Activated naive CD4-positive, alpha-beta T cell treated with Interleukin-2 at 50 U/mL for 16 hours (primary cell): ENCODE measurements around the gene CSPG4.
A peak's percentile ranks its signal among the peaks of the same experiment; 100 is the strongest.
"Not testable (repeated sequence)": the region's sequence is repeated elsewhere in the genome, so short reads cannot be mapped to it uniquely, and the experiment has no call there.

Experiments
- DNase-seq: peaks from one replicate; pipeline ENCODE4 v3.0.0-alpha.2; 2020

CSPG4 gene

DNA sequence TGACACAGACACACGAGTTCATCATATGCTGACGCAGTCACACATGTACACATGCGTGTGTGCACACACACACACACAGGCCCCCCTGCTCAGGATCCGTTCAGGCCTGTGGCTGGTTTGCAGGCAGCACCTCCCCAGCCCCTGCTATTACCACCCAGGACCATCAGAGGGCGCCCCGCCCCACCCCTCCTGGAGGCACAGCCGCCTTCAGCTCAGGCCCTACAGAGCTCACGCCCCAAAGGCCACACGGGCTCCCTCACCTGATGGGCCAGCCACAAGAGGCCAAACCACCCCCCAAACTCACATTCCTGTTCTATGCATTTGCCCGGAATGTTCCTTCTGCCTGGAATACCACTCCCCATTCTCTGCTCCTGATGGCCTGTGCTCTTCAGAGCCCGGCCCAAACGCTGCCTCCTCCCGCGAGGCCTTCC, 26.4 kb downstream of the CSPG4 start:
- peak; percentile 82 for DNase-seq

DNA sequence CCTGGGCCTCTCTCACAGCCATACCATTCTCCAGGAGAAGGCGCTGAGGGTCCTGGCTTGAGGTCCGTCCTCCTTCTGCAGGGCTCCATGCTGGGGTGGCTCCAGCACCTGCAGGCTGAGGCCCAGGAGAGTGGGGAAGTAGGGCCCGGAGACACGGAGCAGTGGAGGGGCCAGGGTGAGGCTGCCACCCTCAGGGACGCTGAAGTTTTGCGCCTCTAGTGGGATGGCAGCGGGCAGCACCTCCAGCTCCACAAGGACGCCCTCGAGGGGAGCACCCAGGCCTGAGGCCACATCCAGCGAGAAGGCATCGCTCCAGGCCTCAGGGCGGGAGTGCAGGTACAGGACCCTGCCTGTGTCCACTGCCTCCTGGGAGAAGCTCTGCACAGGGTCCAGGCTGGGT, 27.5 kb downstream of the CSPG4 start:
- no peak for DNase-seq

DNA sequence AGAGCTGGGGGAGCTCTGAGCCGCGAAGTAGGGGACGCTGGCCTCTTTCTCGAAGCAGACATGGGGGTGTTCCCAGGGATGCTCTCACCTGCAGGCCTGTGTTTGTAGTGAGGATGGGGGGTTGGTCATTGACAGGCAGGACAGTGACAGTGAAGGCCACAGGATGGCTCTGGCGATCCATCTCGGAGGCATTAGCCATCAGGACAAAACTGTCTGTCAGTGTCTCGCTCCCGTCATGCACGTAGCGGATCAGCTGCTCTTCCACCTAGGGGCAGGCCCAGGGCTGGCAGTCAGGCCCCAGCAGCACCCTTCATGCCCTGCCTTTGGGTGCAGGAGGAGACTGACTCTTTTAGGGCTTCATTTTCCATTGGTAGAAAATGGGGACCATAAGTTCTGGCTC, 28.0 kb downstream of the CSPG4 start:
- no peak for DNase-seq

DNA sequence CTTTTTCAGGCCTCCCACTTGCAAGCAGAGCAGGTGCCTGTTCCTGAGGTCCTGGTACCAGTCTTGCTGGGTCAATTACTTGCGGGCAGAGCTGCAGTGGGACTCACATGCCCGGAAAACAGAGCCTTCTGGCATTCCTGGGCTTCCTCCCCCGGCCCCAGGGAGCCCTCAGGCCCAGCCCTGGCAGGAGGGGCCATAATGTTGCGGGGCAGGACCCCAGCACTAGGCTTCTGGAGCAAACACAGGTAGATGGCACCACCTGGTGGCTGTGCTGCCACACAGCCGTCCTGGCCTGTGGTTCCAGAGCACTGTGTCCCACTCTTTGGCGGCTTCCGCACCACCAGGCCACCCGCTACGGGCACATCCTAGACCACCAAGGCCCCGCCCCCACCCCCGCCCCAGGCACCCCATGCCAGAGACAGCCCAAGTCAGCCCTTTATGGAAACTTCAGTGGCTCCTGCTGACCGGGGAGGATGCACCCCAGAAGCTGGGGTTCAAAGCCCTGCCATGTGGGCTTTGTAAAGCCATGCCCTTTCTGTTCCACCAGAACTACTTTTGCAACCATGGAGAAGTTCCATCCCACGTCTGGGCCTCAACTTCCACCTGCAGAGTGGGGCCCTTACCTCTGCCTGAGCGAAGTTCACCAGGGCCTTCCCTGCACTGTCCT, 28.9 kb downstream of the CSPG4 start:
- peak; percentile 73 for DNase-seq

DNA sequence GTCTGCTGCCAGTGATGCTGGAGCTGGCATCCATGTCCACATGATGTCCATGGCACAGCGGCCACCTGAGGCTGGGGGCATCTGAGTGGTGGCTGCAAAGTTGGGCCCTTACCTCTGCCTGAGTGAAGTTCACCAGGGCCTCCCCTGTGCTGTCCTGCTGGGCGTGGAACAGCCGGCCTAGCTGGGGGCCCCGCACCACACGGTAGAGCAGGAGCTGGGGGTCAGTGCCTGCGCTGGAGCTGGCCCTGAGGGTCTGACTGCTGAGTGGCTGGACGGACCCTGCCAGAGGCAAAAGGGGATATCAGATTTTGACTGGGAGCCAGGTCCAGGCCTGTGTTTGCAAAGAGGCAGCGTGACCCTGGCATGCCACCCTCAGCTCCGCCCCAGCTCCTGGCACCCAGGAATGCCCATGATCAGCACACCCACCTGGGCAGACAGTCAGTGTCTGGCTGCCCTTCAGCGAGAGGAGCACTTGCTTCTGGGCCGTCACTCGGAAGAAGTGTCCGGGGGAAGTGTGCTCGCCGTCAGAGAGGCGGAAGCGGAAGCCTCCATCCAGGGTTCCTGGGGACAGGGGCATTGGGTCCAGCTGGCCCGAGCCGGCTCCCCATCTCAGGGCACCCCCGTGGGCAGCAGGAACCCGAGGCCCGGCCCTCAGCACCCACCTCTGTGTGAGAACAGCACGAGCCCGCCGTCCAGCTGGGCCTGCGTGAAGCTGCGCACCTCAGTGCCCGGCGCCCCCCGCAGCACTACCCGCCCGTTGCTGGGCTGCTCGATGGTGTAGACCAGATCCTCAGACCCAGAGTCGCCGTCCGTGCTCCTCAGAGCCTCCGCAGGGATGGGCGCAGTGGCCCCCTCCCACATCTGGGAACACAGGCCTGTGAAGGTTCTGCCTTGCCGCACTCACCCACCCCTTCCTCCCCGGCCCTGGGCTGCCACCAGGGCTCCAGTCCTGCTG, 30.2 kb downstream of the CSPG4 start:
- DNase-seq, result no peak

DNA sequence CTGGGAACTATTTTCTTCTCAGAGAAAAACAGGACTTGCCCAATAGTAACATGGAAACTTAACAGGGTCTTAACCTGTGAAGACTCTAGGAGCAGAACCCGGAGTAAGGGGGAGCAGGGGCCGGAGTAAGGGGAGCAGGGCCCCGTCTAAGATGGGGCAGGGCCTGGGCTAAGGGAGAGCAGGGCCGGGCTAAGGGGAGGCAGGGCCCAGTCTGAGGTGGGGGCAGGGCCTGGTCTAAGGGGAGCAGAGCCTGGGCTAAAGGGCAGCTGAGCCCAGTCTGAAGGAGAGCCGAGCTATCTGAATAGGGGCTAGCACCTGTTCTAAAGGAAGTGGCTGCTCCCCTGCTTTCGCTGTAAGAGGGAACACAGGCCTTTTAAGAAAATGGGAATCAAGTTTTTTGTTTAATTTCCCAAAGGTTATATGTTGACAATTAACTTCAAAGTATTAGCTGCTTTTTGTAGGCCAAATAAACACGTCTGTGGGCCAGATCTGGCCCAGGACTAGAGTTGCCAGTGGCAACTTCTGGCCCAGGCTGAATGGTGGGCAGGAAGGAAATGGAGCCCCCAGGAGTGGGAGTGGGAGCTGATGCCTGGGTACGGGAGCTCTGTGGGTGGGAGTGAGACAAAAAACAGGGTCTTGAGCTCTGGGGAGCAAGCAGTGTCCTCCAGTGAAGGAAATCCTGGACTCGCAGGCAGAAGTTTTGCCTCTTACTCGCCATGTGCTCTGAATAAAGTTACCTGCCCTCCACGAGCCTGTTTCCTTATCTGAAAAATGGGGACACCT, 32.5 kb downstream of the CSPG4 start:
- DNase-seq, result no peak

DNA sequence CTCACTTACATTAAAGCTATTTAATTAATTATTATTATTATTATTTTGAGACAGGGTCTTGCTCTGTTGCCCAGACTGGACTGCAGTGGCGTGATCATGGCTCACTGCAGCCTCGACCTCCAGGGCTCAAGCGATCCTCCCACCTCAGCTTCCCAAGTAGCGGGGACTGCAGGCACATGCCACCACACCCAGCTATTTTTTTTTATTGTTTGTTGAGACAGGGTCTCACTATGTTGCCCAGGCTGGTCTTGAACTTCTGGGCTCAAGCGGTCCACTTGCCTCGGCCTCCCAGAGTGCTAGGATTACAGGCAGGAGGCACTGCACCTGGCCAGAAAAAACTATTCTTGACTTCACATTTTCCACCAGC, 34.3 kb downstream of the CSPG4 start:
- DNase-seq, result not testable (repeated sequence)

DNA sequence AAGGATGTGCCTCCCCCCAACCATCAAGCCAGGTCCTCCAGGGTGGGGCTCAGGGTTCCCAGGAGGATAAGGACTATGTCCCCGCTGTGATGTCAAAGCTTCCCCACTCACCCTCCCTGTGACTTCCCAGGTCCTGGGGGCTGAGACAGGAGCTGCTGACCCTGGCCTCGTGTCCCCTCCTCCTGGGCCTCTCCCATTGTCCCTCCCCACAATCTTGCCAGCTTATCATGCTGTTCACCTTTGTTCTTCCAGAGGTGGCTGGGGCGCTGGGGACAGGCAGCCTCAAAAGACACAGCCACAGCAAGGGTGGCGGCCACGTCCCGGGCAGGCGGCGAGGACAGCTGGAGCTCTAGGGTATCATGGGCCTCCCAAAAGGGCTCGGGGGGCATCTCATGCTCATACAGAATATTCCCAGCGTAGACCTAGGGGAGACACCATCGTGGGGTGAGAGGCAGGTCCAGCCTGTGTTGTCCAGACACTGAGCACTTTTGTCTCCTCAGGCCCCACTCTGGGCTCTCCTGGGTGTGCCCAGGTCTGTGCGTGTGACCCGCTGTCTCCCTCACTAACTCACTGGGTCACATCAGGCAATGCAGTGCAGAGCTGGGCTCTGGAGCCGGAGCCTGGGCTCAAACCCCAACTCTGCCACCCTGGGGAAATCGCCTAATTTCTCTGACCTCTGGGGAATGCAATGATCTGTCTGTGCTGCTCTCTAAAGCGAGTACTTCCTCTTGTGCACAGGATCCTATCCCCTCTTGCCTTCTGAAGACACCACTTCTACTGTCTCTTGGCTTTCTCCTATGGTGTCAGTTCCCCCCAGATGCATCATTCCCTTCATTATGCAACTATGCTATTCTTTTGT, 35.0 kb downstream of the CSPG4 start:
- DNase-seq, result no peak

DNA sequence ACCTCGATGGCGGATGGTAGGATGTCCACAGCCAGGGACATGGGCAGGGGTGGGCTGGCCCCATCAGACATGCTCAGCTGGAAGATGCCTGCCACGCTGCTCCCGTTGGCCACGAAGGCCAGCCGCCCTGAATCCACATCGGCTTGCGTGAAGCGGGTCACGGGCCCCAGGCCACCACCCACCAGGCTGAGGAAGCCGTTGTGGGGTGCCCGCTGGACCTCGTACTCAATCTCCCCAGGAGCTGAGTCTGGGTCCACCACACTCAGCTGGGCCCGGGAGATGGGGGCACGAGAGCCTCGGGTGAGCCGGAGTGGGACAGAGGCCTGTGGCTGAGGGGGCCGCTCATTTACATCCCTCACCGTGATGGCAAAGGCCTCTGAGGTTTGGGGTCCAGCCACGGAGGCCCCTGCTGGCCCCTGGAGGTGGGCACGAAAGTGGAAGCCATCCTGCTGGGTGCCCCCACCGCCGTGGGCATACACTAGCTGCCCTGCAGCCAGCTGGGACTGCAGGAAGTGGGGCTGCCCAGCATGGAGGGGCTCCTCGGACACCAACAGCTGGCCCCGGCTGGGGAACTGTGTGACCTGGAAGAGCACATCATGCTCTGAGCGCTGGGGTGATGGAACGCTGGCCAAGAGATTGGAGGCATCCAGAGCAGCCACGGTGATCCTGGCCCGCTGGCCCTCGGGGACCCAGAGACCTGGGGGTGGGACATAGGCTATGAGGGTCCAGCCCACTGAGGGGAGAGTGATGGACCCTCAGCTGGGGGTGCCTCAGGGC, 35.8 kb downstream of the CSPG4 start:
- DNase-seq, result no peak

DNA sequence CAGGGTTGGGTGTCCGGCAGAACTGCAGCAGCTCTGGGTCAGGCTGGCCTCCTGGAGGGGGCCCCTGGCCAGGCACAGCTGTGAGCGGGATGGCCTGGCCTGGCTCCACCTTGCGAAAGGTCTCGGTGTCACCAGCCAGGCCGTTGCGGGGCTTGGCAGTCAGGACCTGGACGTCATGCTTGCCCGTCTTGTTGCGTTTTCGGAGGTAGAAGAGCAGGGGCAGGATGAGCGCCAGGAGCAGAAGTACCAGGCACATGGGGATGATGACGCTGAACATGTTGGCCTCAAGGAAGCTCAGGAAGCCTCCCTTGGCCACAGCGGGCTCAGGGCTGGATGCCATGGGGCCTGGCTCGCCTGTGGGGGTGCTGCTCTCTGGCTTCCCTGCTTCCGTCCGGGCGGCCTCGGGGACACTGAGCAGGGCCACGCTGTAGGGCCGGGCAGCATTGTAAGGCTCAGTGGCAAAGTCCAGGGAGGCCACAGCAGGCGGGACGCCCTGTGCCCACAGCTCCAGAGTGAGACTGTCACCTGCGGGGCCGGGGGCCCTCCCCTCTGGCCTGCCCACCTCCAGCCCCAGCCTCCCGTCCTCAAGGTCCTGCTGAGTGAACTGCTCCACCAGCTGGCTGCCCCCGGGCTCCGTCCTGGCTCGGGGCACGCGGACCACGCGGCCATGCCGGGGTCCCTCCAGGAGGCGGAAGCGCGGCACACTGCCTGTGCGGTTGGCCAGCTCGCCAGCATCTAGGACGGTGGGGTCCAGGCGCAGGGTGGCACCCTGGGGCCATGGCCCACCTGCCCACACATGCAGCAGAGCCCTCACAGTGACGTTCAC, 36.9 kb downstream of the CSPG4 start:
- DNase-seq, result no peak

DNA sequence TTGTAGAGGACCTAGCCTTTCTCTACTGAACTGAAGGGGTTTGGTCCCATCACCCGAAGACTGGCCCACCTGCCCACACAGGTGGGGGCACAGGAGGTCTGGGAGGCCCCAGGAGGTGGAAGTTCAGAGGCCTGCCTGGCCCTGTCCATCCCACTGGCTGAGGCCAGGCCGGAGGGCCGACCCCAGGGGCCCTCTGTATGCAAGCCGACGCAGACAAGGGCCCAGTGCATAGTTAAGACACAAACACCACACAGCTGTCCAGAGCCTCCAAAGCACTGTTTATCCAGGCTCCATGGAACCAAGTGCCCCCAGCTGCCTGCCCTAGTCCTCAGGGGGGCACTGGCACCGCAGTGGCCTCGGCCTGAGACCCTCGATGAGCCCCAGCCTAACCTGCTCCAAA, 38.3 kb downstream of the CSPG4 start:
- DNase-seq, result no peak

DNA sequence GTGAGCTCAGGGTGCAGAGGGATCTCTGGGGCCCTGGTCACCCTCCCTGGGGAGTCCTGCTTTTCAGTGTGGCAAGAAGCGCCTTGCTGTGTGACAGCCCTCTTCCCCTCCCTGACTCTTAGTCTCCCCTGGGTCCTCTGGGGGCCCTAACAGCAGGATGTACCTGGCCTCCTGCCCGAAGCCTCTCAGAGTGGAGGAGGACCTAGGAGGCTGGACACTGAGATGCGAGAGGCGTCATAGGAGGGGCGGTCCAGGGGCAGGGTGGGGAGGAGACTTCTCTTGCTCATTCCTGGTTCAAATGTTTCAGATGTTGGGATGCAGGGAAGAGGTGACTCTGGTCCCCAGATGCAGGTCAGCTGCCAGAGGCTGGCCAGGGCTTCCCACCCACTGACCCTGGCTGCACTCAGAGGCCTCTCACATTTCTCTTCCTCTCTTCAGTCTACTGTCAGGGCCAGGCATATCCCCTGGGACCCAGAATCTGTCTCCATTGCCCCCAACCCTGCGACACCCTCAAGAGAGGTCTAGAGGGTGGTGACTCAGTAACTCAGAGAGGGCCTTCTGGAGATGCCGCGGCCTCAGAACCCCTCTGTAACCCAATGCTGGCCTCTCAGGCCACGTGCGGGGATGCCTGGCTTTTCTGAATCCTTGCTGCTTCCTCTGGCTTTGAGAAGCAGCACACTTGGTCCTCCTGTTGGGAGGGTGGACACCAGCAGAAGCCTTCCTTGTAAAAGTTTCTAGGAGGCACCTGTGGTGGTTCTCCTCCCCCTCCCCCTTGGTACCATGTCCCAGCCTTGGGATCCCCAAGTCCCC, 39.0 kb downstream of the CSPG4 start:
- no peak for DNase-seq

DNA sequence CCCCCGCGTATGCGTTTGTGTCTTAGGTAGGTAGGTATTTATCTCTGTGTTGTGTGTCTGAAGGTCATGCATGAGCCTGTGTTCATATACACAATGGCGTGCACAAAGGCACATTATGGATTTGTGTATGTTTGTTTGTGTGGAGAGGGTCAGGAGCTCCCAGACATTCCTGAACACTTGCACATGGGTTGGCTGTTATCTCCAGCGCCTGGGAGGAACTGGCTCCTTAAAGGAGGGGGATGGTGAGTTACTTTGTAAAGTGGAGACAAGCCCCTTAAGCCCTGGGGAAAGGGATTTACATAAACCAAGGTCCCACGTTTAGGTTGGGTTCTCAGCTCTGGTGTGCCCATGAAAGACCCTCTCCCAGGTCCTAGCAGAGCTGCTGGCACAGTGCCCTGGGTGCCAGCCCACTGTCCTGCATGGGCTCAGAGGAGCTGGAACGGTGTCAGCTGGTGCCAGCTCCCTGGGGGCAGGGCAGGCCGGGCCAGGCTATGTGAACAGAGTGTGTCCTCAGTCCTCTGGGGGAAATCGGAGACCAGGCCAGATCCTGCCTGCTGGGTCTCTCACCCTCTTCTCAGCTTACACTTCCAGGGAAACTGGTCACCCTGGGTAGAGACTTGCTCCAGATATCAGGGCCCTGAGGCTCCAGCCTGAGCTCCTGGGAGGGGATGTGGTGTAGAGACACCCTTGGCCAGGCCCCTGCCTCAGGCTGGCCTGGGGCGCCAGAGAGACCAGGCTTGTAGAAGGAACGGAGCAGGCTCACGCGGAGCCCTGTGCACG, 39.8 kb downstream of the CSPG4 start:
- DNase-seq, result no peak

DNA sequence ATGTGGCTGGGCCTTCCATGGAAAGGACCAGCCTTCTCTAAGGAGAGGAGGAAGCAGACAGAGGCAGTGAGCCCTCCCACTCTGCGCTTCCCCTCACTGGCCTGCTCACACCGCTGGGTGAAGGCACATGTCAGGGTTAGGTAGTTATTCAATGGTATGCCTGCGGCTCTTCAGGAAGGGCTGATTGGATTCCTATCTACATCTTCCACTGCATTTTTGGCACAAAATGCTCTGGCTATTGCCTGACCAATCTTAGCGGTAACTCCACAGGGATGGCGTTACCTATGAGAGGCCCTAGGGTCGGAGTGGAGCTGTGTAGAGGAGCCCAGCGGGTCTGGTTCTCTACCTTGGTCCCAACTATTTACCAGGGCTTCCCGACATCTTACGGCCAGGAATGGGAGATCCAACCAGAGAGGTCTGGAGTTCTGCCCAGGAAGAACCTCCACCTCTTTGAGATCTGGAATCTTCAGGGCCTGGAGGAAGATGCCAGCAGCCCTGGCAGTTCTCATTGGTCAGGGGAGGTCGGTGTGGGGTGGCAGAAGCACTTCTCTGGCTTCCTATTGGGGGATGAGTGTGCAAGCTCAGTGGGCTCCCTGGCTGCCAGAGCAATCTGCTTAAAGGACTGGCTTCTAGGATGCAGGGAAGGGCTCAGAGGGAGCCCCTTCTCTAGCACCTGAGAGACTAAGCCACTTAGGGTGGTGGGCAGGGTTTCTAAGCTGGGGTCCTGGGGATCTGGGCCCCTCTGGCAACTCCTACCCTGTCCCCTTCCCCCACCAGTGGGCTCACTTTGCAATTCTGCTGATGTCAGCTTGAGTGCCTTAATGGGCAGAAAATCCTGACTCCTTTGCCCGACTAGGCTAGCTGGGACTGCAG, 40.7 kb downstream of the CSPG4 start:
- no peak for DNase-seq

DNA sequence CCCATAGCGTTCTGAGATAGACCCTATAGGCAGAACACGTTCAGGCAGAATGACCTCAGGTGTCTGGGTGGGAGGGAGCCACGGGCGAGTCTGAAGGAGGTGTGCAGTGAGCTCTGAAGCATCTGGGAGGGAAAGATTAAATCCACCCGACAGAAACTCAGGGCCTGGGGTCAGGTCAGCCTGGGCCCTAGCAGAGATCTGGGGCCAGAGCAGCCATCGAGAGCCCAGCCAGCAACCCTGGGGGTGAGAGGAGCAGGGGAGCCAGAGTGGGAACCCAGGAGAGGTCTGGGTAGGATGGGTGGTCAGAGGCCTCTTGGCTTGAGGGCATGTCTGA, 42.8 kb downstream of the CSPG4 start:
- no peak for DNase-seq

DNA sequence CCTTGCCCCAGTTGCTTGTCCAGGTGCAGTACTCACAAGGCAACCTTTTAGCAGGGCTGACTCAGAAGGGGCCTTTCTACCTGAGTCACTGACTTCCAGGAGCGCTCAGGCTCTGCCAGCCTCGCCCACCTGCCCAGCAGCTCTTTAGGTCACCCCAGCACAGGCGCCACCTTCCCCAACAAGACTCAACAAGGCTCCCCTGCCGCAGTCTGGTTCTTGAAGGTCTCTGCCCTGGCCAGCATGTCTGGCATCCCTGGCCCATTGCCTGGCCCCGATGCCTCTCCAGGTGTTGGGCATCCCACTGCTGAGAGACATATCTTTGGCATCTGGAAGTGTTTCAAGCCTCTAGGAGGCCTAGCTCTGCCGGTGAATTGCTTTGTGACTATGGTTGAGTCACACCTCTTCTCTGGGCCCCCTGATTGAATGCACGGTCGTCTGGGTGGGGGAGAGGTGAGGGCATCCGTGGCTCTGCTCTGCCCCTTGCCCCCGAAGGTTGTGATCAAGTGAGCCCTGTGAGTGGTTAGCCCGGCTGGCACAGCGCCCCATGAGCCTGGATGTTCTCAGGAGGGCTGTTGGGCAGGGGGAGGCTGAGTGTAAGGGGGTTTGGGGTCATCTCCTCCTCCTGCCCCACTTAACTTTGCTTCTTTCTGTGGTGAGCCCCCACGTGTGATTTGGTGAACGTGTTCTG, 43.3 kb downstream of the CSPG4 start:
- no peak for DNase-seq

DNA sequence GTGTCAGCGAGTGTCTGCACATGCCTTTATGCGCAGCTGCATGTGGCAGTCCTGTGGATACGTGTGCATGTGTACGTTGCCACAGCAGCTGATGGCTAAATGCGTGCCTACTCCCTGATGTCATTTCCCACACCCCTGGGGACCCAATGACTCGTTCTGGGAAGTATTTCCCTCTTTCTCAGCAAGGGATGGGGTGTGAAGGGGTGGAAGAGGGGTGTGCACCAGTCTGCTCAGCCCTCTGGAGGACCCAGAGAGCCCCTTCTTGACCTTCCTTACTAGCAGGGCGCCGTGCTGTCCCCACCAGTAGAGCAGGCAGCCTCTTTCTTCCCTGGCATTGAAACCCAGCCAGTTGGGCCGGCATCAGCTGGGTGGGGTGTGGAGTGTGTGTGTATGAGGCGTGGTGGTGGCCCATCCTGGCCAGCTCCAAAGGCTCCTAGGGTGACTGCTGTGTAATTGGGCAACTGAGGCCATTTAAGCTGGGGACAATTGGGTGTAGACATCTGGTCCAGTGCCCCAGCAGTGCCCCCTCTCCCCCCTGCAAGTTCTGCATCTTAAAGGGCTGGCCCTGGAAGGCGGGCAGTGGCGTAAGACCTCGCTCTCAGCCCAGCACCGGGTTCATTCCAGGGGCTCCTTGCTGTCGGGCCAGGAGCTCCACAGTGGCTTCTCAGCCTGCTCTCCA, 45.7 kb downstream of the CSPG4 start:
- DNase-seq, result no peak
